ENCODE measurements around the gene ACR.

GRCh38 chr22:50721257-50721844, 16.7 kb upstream of the ACR start:
- TF ChIP-seq CTCF (conservative IDR thresholded peaks at IDR 0.05; ENCODE audit: low read depth, low read length) = no peak
- TF ChIP-seq EZH2 (IDR thresholded peaks at IDR 0.05; ENCODE audit: borderline replicate concordance, low read depth, low read length, poor library complexity, severe bottlenecking) = no peak
